ENCODE measurements around the gene DPH5.

Gene DPH5

DNA sequence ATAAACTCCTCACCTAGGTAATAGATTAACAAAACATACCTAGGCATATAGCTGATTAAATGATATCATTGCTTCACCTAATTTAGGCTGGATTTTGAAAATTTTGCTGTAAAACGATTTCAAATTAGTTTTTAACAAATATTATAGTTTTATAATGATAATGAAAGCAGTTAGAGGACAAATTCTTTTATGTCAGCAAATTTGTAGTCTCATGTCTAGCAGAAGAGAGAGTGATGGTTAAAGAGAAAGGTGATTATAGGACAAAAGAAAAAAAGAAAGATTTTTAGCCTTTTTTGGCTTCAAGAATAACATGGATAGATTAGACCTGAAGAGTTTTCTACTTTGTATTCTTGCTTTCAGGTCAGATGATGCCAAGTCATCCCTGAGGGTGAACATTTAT is 3.6 kb upstream of the DPH5 start:
- DNase-seq: no peak

GRCh38 chr1:101028466-101028865 is 2.9 kb upstream of the DPH5 start:
- no peak for DNase-seq

GRCh38 chr1:101027194-101027772 is 1.7 kb upstream of the DPH5 start:
- no peak for DNase-seq

- DNase-seq: no peak
Observed at GRCh38 chr1:101026430-101026788, 825 bp upstream of the DPH5 start.

DNA sequence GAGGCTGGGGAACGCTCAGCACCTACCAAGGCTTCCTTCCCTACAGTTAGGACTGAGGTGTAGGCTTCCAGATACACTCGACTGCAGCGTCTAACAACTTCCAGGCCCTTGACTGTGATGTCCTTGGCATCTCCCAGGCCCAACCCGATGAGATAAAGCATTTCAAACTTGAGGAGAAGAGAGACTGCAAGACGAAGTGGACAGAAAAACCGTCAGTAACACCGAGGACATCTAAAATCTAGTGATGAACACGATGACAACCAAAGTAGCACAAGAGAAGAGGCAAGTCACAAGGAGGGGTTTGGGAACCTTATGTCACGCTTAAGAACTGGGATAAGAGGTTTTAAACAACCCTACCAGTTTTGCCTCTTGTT is 314 bp downstream of the DPH5 start:
- DNase-seq: peak; percentile 44

DNA sequence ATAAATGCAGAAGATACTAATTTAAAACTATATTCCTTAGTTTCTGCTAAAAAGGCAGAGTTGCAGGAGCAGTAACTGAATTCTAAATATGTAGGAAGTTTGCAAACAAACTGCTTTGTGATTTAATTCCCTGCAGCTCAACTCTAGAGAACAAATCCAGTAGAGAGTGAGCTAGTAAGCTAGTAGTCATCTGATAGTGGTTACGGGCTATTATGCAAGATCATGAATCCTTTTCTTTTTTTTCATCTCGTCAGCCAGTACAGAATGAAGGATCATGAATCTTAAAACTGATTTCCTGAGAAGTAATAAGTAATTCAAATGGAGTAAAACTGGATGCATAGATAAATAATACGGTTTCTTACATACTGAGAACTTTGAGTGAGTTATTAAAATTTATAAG is 3.3 kb downstream of the DPH5 start:
- DNase-seq: no peak

DNA sequence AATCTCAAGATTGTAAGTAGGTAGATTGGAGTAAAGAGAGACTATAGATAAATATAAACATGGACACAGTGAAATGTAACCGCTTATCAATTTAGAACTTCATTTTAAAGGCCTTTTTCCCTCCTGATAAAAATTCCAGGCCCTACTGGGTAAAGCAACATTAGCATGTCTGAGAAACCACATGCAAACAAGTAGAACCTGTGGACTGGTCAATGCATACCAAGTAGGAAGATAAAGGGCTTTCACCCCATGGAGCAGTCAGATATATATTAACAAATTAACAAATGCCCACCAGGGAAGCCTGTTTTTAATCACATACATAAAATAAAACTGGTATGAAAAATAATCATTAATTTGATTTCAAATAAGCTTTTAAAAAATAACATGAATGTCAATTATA is 8.1 kb downstream of the DPH5 start:
- DNase-seq: no peak

DNA sequence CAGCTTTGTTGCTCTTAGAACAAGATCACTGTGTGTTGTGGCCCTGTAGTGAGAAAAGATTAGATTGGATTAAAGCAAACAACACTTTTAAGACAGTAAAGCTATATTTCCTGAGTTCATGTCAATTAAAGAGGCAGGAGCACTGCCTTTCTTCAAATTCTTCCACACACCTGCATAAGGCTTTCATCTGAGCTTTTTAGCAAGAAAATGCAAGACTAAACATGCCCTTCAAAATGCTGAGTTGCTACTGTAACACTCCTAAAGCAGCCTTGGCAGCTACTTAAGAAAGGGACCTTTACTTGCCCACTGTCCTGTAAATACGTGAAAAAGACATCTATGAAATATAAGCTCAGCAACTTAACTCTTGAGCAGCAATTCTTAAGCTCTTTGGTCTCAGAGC is 11.8 kb downstream of the DPH5 start:
- no peak for DNase-seq

DNA sequence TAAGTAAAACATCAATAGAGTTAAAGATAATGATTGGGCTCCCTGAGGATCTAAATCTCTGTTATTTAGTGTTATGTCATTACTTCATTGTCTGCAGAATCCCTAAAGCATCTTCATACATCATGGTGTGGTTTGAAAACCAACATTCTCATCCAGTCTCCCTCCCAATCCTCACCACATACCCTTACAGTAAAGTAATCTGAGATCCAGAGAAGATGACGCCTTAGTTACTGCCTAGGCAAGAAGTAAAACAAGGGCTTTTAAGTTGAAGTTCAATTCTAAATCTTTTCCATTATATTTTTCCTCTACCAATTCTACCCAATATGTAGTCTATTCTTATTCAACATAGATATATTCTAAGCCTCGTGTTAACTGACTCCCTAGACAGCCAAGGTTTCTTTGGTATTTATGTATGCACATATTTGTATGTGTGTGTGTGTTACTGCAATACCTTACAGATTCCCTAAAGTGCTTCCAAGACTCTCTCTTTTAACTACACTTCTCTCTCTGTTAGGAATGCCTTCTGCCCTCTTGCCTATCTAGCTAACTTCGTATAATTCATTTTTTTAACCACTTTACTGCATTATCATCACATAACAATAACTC is 17.3 kb downstream of the DPH5 start:
- DNase-seq: no peak

- DNase-seq: no peak
Observed at GRCh38 chr1:101006553-101006952, 19.0 kb downstream of the DPH5 start.

- DNase-seq: no peak
Observed at GRCh38 chr1:101005871-101006270, 19.7 kb downstream of the DPH5 start.

GRCh38 chr1:101005183-101005582 is 20.4 kb downstream of the DPH5 start:
- no peak for DNase-seq

DNA sequence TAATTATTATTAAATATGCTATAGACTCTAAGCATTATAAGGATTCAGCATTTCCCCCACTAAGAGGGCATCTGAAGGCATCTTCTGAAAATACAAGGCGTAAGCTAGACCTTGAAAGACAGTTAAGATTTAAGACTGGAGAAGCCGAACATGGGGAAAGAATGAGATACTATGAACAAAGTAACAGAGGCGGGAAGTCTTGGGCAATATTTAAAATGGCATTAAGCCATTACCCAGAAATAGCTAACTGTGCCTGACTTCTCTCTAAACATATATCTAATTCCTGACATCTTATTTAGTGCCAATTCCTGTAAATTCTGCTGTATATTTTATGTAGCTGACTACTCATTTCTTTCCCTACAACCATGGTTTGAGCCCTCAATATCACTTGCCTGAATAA is 20.9 kb downstream of the DPH5 start:
- no peak for DNase-seq

- no peak for DNase-seq
Observed at GRCh38 chr1:101004061-101004460, 21.5 kb downstream of the DPH5 start.

DNA sequence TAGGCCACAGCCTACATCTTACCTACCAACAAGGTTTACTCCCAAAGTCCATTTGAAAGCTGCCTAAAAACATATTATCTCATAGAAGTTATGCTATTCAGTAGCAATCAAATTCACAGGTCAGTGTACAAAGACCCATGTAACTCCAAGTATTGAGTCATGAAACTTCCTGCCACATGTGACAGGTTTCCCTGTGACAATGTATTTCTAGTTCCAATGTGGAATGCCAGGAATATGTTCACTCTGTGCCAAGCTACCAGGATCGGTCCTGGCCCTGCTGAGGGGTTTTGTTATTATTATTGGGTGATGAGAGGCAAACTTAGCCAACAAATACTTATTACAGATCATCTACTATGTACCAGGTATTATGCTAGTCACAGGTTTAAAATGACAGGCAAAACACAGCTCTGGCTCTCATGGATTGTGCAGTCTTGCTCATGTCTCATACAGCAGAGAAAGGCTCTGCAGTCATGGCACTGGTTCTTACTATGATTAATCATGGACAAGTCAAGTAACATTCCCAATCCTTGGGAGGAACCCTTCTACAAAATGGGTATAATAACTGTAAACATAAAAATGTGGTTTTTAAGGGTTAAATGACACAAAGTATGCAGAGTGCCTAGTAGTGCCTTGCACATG is 22.5 kb downstream of the DPH5 start:
- no peak for DNase-seq

GRCh38 chr1:101002551-101002950 is 23.0 kb downstream of the DPH5 start:
- no peak for DNase-seq

DNA sequence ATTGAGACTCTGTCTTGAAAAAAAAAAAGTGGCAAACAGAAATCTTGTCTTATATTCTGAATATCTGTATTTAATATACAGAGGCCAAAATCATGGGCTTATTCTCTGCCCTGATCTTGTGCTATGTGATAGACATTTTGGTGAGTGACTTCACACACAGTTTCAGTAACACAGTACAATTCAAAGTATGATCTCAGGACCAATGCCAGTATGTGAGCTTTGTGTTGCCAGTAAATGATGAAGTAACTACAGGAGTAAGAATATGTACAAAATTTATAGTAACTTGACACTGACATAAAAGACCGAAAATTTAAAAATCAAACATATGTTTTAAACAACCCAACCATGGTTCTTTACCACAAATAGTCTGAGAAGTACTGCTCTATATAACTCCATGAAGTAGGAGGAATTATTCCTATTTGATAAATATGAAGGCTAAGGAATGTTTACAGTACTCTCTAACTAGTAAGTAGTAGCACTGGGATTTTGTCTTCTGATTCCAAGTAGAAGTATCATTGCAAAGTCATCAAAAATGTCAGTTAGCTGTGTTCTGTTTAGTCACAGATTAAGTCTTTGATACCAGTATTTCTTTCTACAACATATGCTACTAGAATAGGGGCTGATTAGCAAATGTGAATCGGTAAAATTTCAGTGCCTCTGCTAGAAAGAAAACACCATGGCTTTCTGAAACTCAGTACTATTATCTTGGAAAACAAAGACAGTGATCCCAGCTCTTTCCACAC is 25.3 kb downstream of the DPH5 start:
- no peak for DNase-seq

GRCh38 chr1:100998426-100998825 is 27.2 kb downstream of the DPH5 start:
- no peak for DNase-seq

- DNase-seq: no peak
Observed at GRCh38 chr1:100995198-100995988, 30.2 kb downstream of the DPH5 start.

DNA sequence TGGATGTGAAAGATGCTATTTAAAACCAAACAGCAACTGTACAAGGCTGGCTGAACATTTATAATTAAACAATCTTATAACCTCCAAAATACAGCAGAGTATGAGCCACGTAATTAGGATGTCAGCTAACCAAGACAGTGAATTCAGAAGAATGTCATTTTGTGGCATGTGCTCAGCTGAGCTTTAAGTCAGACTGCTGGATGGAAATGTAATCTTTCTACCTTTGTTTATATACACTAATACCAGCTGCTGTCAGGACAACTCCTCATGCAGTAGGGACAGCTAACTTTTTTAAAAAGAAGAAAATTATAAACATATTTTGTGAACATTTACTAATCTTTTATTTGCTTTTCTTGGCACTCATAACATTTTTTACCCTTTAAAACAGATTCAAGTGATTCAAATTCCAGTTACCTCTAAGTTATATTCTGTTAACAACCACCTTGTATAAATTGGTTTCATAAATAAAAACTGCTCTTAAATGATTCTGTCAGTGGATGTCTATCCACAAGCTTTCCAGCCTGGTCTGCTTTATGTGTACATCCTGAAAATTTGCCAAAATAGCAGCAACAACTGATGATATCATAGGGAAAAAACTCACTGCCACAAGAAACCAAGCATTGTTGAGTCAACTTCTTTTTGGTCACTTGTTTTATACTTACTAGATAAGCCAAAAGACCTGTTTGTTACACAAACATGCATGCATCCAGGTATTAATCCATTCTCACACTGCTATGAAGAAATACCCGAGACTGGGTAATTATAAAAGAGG is 36.1 kb downstream of the DPH5 start:
- no peak for DNase-seq

- DNase-seq: no peak
Observed at GRCh38 chr1:100988121-100988520, 37.5 kb downstream of the DPH5 start.

DNA sequence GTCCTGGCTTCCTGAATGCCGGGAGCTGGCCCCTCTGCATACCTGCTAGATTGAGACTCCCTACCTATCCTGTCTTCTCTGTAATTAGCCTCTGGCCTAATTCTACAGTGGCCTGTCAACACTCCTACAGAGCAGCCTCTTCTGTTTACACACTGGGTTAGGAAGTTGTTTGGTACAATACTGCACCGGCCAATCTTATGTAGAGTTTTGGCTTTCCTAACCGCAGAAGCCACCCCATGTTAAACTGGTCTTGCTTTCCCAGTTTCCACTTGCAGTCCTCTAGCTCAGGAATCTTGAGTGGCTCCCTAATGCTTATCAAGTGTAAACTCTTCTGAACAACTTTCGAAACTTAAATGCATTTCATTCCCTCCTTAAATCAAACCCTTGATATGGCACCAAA is 42.8 kb downstream of the DPH5 start:
- DNase-seq: no peak

- DNase-seq: no peak
Observed at GRCh38 chr1:100979631-100980030, 46.0 kb downstream of the DPH5 start.

Data from NCI-H146 (cell line).